ENCODE measurements around the gene SAP30. TPM values are rescaled to one million over a fixed set of nuclear protein-coding genes. Genes with fewer than 3 reads are reported as not detected.

Gene SAP30
- total and polyA plus RNA-seq, 9 of the 15 experiments (the other 6 are each of a cell fraction or from before 2014, with no cell fraction given) = 5.9 to 51.1 (median 32.6) TPM

- TF ChIP-seq CLOCK (CRISPR knock-in tag; IDR thresholded peaks at IDR 0.05; ENCODE audit: borderline replicate concordance) (no peak), ZNF699 (CRISPR knock-in tag; IDR thresholded peaks at IDR 0.05; ENCODE audit: insufficient replicate concordance) (no peak), HDAC3 (IDR thresholded peaks at IDR 0.05; ENCODE audit: borderline replicate concordance, partially characterized antibody) (no peak), SP1 (CRISPR knock-in tag; IDR thresholded peaks at IDR 0.05) (peak; percentile 72), FOXP4 (CRISPR knock-in tag; IDR thresholded peaks at IDR 0.05; ENCODE audit: borderline replicate concordance) (no peak), ATF2 (CRISPR knock-in tag; IDR thresholded peaks at IDR 0.05) (no peak), MAZ (CRISPR knock-in tag; conservative IDR thresholded peaks at IDR 0.05 in 1 of 2, IDR thresholded peaks at IDR 0.05 in 1 of 2) (peak; percentile 51 to 52; a peak in 3 of 4 replicates), ZNF134 (CRISPR knock-in tag; conservative IDR thresholded peaks at IDR 0.05) (no peak), HLTF (IDR thresholded peaks at IDR 0.05) (no peak), KAT8 (IDR thresholded peaks at IDR 0.05; ENCODE audit: low read depth) (no peak), MCM5 (IDR thresholded peaks at IDR 0.05; ENCODE audit: low read depth) (no peak), ZNF280A (IDR thresholded peaks at IDR 0.05; ENCODE audit: low read depth, partially characterized antibody) (no peak), ZBTB1 (CRISPR knock-in tag; IDR thresholded peaks at IDR 0.05; ENCODE audit: borderline replicate concordance, low read depth) (no peak), NEUROD1 (IDR thresholded peaks at IDR 0.05; ENCODE audit: borderline replicate concordance, low read depth, low read length, partially characterized antibody) (no peak), SAFB (IDR thresholded peaks at IDR 0.05; ENCODE audit: borderline replicate concordance, low read depth, low read length) (no peak), CHD4 (IDR thresholded peaks at IDR 0.05; ENCODE audit: insufficient read depth, insufficient replicate concordance, low read depth, low read length, poor library complexity, severe bottlenecking) (no peak)
- TF ChIP-seq, protein P1, sequence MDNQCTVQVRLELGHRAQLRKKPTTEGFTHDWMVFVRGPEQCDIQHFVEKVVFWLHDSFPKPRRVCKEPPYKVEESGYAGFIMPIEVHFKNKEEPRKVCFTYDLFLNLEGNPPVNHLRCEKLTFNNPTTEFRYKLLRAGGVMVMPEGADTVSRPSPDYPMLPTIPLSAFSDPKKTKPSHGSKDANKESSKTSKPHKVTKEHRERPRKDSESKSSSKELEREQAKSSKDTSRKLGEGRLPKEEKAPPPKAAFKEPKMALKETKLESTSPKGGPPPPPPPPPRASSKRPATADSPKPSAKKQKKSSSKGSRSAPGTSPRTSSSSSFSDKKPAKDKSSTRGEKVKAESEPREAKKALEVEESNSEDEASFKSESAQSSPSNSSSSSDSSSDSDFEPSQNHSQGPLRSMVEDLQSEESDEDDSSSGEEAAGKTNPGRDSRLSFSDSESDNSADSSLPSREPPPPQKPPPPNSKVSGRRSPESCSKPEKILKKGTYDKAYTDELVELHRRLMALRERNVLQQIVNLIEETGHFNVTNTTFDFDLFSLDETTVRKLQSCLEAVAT (IDR thresholded peaks at IDR 0.05) = peak in 1 of 2 experiments; percentile 52; a peak in 1 of 4 replicates
Observed at GRCh38 chr4:173370477-173371291, at the start of gene SAP30 (continued).
